PC-3 (cell line): ENCODE results near the gene RSPO4.

Source experiments
- EZH2 ChIP-seq: fragments of 300-600 bp; sonication (generic); IDR thresholded peaks from one replicate; pipeline ENCODE4 v1.6.1; 2017; ENCODE audit warnings: antibody characterized with exemption, mild to moderate bottlenecking, low read length; ENCODE audit not compliant: unreplicated experiment
- TF ChIP-seq, protein P1 (sequence below): fragments of 300-600 bp; sonication (generic); conservative IDR thresholded peaks from 2 replicates; pipeline ENCODE4 v1.5.1; 2017; ENCODE audit warnings: antibody characterized with exemption, low read depth, mild to moderate bottlenecking, low read length

GRCh38 chr20:910132-910869, 91.8 kb downstream of the RSPO4 start:
- TF ChIP-seq, protein P1, sequence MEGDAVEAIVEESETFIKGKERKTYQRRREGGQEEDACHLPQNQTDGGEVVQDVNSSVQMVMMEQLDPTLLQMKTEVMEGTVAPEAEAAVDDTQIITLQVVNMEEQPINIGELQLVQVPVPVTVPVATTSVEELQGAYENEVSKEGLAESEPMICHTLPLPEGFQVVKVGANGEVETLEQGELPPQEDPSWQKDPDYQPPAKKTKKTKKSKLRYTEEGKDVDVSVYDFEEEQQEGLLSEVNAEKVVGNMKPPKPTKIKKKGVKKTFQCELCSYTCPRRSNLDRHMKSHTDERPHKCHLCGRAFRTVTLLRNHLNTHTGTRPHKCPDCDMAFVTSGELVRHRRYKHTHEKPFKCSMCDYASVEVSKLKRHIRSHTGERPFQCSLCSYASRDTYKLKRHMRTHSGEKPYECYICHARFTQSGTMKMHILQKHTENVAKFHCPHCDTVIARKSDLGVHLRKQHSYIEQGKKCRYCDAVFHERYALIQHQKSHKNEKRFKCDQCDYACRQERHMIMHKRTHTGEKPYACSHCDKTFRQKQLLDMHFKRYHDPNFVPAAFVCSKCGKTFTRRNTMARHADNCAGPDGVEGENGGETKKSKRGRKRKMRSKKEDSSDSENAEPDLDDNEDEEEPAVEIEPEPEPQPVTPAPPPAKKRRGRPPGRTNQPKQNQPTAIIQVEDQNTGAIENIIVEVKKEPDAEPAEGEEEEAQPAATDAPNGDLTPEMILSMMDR = no peak
- TF ChIP-seq EZH2 = no peak
